Transverse colon (tissue), 4 donors: Measurements from ENCODE around the gene SEMA3C. TPM values are rescaled to one million over a fixed set of nuclear protein-coding genes. Genes with fewer than 3 reads are reported as not detected.
A peak's percentile ranks its signal among the peaks of the same experiment; 100 is the strongest.

Experiments
- DNase-seq: peaks from one replicate; pipeline ENCODE4 v3.0.0-alpha.2; 2019
- H3K27ac ChIP-seq, 4 donors: fragments of 200-600 bp; sonication (generic); 2 replicates each; pipeline ENCODE4 v1.5.1; 2016 to 2018; ENCODE audit warnings: inconsistent platforms in 4 of 4
- H3K27me3 ChIP-seq: fragments of 200-600 bp; sonication (generic); 2 replicates; pipeline ENCODE4 v1.5.1; 2017; ENCODE audit warnings: inconsistent platforms
- H3K36me3 ChIP-seq, 4 donors: fragments of 200-600 bp; sonication (generic); 2 replicates each; pipeline ENCODE4 v1.5.1; 2017 to 2019; ENCODE audit warnings: inconsistent platforms in 4 of 4
- H3K4me1 ChIP-seq, 4 donors: fragments of 200-600 bp; sonication (generic); 2 replicates each; pipeline ENCODE4 v1.5.1; 2017 to 2020; ENCODE audit warnings: inconsistent platforms in 4 of 4
- H3K4me3 ChIP-seq, 4 donors: fragments of 200-600 bp; sonication (generic); 1 replicate in 1 of 4; 2 replicates in 3 of 4; pipeline versions ENCODE4 v1.5.1 to v1.6.1; 2017 to 2019; ENCODE audit warnings: inconsistent platforms in 4 of 4
- H3K9me3 ChIP-seq, 2 donors: fragments of 200-600 bp; sonication (generic); 2 replicates each; pipeline ENCODE4 v1.5.1; 2017 to 2019; ENCODE audit warnings: inconsistent platforms in 2 of 2
- EP300 ChIP-seq: sonication (generic); formaldehyde crosslinking; IDR thresholded peaks from one replicate; pipeline ENCODE4 v1.6.1; 2017; ENCODE audit warnings: antibody characterized with exemption, low read depth
- POLR2A ChIP-seq: fragments of 450-650 bp; IDR thresholded peaks from one replicate; pipeline ENCODE4 v1.6.1; 2016; ENCODE audit warnings: antibody characterized with exemption, mild to moderate bottlenecking, moderate library complexity
- POLR2AphosphoS5 ChIP-seq, 3 donors: sonication (generic); formaldehyde crosslinking; IDR thresholded peaks; one replicate each; pipeline ENCODE4 v1.6.1; 2016; ENCODE audit warnings: antibody characterized with exemption in 3 of 3
- WGBS, 2 donors: methylation state at CpG; one replicate each; pipeline ENCODE4 v1.1.5; 2018; ENCODE audit warnings: low coverage in 1 of 2; 5-methylcytosine and 5-hydroxymethylcytosine counted together
- in situ Hi-C, 4 donors: fragments of 200-750 bp; cut with MboI; loops; one replicate each; pipeline versions ENCODE4 v1.15.0 to v1.15.1; 2017; ENCODE audit warnings: low sequenced_read_pairs in 3 of 4, low pct_ligation_motif_present in 1 of 4, low pct_unique_long_range_greater_than_20kb in 1 of 4
- intact Hi-C: fragments of 100-400 bp; cut with DNase I; formaldehyde crosslinking; loops from one replicate; pipeline ENCODE4 v1.15.1; 2023; ENCODE audit warnings: low total_unique reads
- total RNA-seq, 4 donors: library from RNA; depleted of rRNA; stranded (reverse); fragments of >200 nt; gene quantifications; one replicate each; pipeline ENCODE4 v1.1.0, GENCODE V29; 2016
- TF ChIP-seq, protein P1 (sequence below), 5 experiments: fragments of 200-600 bp in 3 of 5; fragments of 450-650 bp in 2 of 5; sonication (generic) in 3 of 5; IDR thresholded peaks; 1 replicate in 2 of 5; 2 replicates in 3 of 5; pipeline ENCODE4 v1.5.1; 2016 to 2017; ENCODE audit warnings: antibody characterized with exemption in 5 of 5, inconsistent platforms in 3 of 5, mild to moderate bottlenecking in 2 of 5, moderate library complexity in 1 of 5

The SEMA3C gene
- total RNA-seq, 4 donors from 2014 or later, result 34.0 to 83.8 (median 79.9) TPM

DNA sequence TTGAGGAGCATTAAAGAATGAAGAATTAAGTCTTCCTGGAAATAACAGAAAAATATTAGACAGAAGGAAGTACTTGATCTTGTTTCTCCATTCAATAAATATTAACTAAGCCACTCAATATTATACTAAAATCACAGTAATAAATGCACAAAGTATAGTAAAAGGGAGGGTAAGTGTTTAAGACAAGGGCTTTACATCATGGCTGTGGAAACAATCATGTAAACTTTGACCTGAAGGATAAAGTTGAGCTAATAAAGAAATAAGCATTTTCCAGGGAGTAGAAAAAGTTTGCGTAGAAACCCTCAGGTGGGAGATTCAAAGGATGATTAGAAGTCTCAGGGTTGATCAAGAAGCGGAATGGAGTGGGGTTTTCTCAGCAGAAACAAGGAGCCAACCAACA is 78.2 kb downstream of the SEMA3C start:
- DNase-seq, result no peak
- no peaks in the 10 kb centered on the region for H3K9me3 ChIP-seq
- no peak overlapping the region for H3K4me3 ChIP-seq
- TF ChIP-seq POLR2A, result no peak
- no peak for TF ChIP-seq EP300
- no peak for TF ChIP-seq POLR2AphosphoS5 (IDR thresholded peaks at IDR 0.05)
- TF ChIP-seq, protein P1, sequence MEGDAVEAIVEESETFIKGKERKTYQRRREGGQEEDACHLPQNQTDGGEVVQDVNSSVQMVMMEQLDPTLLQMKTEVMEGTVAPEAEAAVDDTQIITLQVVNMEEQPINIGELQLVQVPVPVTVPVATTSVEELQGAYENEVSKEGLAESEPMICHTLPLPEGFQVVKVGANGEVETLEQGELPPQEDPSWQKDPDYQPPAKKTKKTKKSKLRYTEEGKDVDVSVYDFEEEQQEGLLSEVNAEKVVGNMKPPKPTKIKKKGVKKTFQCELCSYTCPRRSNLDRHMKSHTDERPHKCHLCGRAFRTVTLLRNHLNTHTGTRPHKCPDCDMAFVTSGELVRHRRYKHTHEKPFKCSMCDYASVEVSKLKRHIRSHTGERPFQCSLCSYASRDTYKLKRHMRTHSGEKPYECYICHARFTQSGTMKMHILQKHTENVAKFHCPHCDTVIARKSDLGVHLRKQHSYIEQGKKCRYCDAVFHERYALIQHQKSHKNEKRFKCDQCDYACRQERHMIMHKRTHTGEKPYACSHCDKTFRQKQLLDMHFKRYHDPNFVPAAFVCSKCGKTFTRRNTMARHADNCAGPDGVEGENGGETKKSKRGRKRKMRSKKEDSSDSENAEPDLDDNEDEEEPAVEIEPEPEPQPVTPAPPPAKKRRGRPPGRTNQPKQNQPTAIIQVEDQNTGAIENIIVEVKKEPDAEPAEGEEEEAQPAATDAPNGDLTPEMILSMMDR (IDR thresholded peaks at IDR 0.05), result no peak
- no peak overlapping the region for H3K27ac ChIP-seq
- H3K36me3 ChIP-seq, result no peaks in the 10 kb centered on the region
- in situ Hi-C loops (no loop called here), intact Hi-C loops (no loop called here)
- WGBS, 2 donors, result 90 to 93% methylated on average over 2 of the region's 2 CpGs
- H3K4me1 ChIP-seq, result peaks cover 0 to 22% (median 10%) of the 10 kb centered on the region in 4 donors
- no peaks in the 10 kb centered on the region for H3K27me3 ChIP-seq

DNA sequence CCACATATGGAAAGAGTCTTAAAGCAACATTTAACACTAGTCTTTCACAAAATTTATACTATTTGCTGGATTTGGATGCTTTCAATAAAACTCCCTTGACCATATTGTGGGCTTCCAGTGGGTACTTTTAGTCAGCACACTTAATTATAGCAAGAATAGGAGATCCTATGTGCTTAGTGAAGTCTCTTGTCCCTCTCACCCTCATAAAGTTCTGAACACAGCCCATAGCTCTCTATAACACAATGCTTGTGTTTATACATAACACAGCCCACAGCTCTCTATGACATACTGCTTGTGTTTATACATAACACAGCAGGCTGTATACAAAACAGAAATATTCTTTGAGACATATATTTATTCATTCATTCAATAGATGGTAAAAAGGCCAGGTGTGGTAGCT is 79.0 kb downstream of the SEMA3C start:
- no peaks in the 10 kb centered on the region for H3K36me3 ChIP-seq
- peaks cover 0 to 22% (median 10%) of the 10 kb centered on the region in 4 donors for H3K4me1 ChIP-seq
- TF ChIP-seq POLR2A (no peak), EP300 (no peak)
- TF ChIP-seq, protein P1 (IDR thresholded peaks at IDR 0.05), result no peak
- H3K27me3 ChIP-seq, result no peaks in the 10 kb centered on the region
- H3K27ac ChIP-seq, result no peak overlapping the region
- DNase-seq, result no peak
- no peak overlapping the region for H3K4me3 ChIP-seq
- intact Hi-C loops (no loop called here), in situ Hi-C loops (no loop called here)
- no peaks in the 10 kb centered on the region for H3K9me3 ChIP-seq

DNA sequence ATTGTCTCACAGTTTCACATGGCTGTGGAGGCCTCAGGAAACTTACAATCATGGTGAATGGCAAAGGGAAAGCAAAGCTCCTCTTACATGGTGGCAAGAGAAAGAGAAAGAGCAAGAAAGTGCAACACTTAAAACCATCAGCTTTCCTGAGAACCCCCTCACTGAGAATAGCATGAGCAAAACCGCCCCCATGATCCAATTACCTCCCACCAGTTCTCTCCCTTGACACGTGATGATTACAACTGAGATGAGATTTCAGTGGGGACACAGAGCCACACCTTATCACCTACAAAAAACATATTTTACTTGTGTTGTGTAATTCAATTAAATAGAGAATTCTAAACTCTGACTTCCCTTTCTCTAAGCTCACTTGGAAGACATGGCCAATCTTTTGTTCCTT is 80.2 kb downstream of the SEMA3C start:
- no peak for DNase-seq
- TF ChIP-seq POLR2A (no peak), POLR2AphosphoS5 (IDR thresholded peaks at IDR 0.05) (no peak), EP300 (no peak)
- TF ChIP-seq, protein P1 (IDR thresholded peaks at IDR 0.05), result no peak
- intact Hi-C loops, result no loop called here
- H3K4me3 ChIP-seq, result no peak overlapping the region
- H3K4me1 ChIP-seq, result peaks cover 0 to 22% (median 10%) of the 10 kb centered on the region in 4 donors
- 0 to 43% methylated on average over 1 to 2 of the region's 2 CpGs for WGBS, 2 donors
- no peaks in the 10 kb centered on the region for H3K9me3 ChIP-seq
- H3K27ac ChIP-seq, result peak overlapping the region in 1 of 4 donors; percentile 3
- no peaks in the 10 kb centered on the region for H3K27me3 ChIP-seq
- no peaks in the 10 kb centered on the region for H3K36me3 ChIP-seq
- in situ Hi-C loops, result no loop called here

DNA sequence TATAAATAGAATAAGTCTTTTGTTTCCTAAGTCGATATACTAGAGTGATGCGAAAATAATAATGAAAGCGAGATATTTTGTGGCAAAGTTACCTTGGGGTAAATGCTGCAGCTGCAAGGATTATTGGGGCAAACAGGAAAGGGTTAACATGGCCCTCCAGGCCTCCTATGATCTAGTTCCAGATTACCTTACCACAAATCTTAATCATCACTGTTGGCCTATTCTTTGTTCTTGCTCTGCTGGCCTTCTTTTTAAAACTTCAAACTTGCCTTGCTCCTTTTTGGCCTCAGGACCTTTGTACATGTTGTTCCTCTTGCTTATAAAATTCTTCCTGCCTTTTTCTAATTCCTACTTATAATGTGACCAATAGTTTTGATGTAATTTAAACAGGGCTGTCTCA is 81.5 kb downstream of the SEMA3C start:
- in situ Hi-C loops, result no loop called here
- H3K27ac ChIP-seq, result no peak overlapping the region

More for the DNA sequence above, 81.5 kb downstream of the SEMA3C start:
- intact Hi-C loops, result no loop called here
- TF ChIP-seq EP300, result no peak
- TF ChIP-seq, protein P1 (IDR thresholded peaks at IDR 0.05), result no peak
- no peak for TF ChIP-seq POLR2A
- TF ChIP-seq POLR2AphosphoS5 (IDR thresholded peaks at IDR 0.05), result no peak
- Histone ChIP-seq H3K9me3 (no peaks in the 10 kb centered on the region), H3K4me1 (peaks cover 0 to 12% (median 5%) of the 10 kb centered on the region in 4 donors), H3K27me3 (no peaks in the 10 kb centered on the region), H3K4me3 (no peak overlapping the region), H3K36me3 (no peaks in the 10 kb centered on the region)
- no peak for DNase-seq
- 76 to 88% methylated on average over 3 of the region's 3 CpGs for WGBS, 2 donors
